ENCODE results near the gene OTUD7B.
"Not testable (repeated sequence)": the region's sequence is repeated elsewhere in the genome, so short reads cannot be mapped to it uniquely, and the experiment has no call there.

OTUD7B gene

GRCh38 chr1:150010393-150011115 is at the start of gene OTUD7B:
TSS of gene OTUD7B (minus strand) at chr1:150010726. CDS start at chr1:149977510, 33,216 bp downstream.
- DNase-seq (ENCODE audit: low read depth in 2 of 2) = peak; percentile 57 to 71

- DNase-seq (ENCODE audit: low read depth in 2 of 2) = no peak
Observed at GRCh38 chr1:150060260-150060659, 49.7 kb upstream of the OTUD7B start.

GRCh38 chr1:150056407-150056806 is 45.9 kb upstream of the OTUD7B start:
- DNase-seq (ENCODE audit: low read depth in 2 of 2) = no peak

- not testable (repeated sequence) for DNase-seq (ENCODE audit: low read depth in 2 of 2)
Observed at GRCh38 chr1:150055507-150055906, 45.0 kb upstream of the OTUD7B start.

- no peak for DNase-seq (ENCODE audit: low read depth in 2 of 2)
Observed at GRCh38 chr1:150053926-150054325, 43.4 kb upstream of the OTUD7B start.

GRCh38 chr1:150051905-150052412 is 41.4 kb upstream of the OTUD7B start:
- DNase-seq (ENCODE audit: low read depth in 2 of 2) = not testable (repeated sequence)

- DNase-seq (ENCODE audit: low read depth in 2 of 2) = no peak
Observed at GRCh38 chr1:150051089-150051373, 40.5 kb upstream of the OTUD7B start.

GRCh38 chr1:150049926-150050325 is 39.4 kb upstream of the OTUD7B start:
- no peak for DNase-seq (ENCODE audit: low read depth in 2 of 2)

GRCh38 chr1:150034336-150034735 is 23.8 kb upstream of the OTUD7B start:
- no peak for DNase-seq (ENCODE audit: low read depth in 2 of 2)

GRCh38 chr1:150028322-150028721 is 17.8 kb upstream of the OTUD7B start:
- no peak for DNase-seq (ENCODE audit: low read depth in 2 of 2)

- DNase-seq (ENCODE audit: low read depth in 2 of 2) = no peak
Observed at GRCh38 chr1:150024156-150024555, 13.6 kb upstream of the OTUD7B start.

GRCh38 chr1:150022357-150022756 is 11.8 kb upstream of the OTUD7B start:
- DNase-seq (ENCODE audit: low read depth in 2 of 2) = no peak

GRCh38 chr1:150021191-150021694 is 10.7 kb upstream of the OTUD7B start:
- no peak for DNase-seq (ENCODE audit: low read depth in 2 of 2)

GRCh38 chr1:150020711-150021110 is 10.2 kb upstream of the OTUD7B start:
- no peak for DNase-seq (ENCODE audit: low read depth in 2 of 2)

GRCh38 chr1:150018165-150018564 is 7.6 kb upstream of the OTUD7B start:
- DNase-seq (ENCODE audit: low read depth in 2 of 2) = no peak

GRCh38 chr1:150017206-150017750 is 6.8 kb upstream of the OTUD7B start:
- DNase-seq (ENCODE audit: low read depth in 2 of 2) = no peak

GRCh38 chr1:150015651-150016131 is 5.2 kb upstream of the OTUD7B start:
- DNase-seq (ENCODE audit: low read depth in 2 of 2) = no peak

- DNase-seq (ENCODE audit: low read depth in 2 of 2) = no peak
Observed at GRCh38 chr1:150012611-150013010, 2.1 kb upstream of the OTUD7B start.

- DNase-seq (ENCODE audit: low read depth in 2 of 2) = peak; percentile 40 to 57
Observed at GRCh38 chr1:150009604-150010392, 728 bp downstream of the OTUD7B start.

GRCh38 chr1:150008699-150009098 is 1.8 kb downstream of the OTUD7B start:
- no peak for DNase-seq (ENCODE audit: low read depth in 2 of 2)

GRCh38 chr1:150006881-150007421 is 3.6 kb downstream of the OTUD7B start:
- no peak for DNase-seq (ENCODE audit: low read depth in 2 of 2)

- DNase-seq (ENCODE audit: low read depth in 2 of 2) = no peak
Observed at GRCh38 chr1:150005606-150006005, 4.9 kb downstream of the OTUD7B start.
